HG03039 (cell line): ENCODE data around the gene POLR3H.
"Not testable (repeated sequence)": the region's sequence is repeated elsewhere in the genome, so short reads cannot be mapped to it uniquely, and the experiment has no call there.

Experiments
- ATAC-seq: cut with Tn5 transposase; IDR thresholded peaks from one replicate; pipeline ENCODE4 v1.9.1; 2021; ENCODE audit warnings: mild to moderate bottlenecking, moderate library complexity; ENCODE audit not compliant: unreplicated experiment

Gene POLR3H

GRCh38 chr22:41565403-41566054, 21.3 kb upstream of the POLR3H start:
- ATAC-seq = no peak

GRCh38 chr22:41564563-41564962, 20.3 kb upstream of the POLR3H start:
- no peak for ATAC-seq

DNA sequence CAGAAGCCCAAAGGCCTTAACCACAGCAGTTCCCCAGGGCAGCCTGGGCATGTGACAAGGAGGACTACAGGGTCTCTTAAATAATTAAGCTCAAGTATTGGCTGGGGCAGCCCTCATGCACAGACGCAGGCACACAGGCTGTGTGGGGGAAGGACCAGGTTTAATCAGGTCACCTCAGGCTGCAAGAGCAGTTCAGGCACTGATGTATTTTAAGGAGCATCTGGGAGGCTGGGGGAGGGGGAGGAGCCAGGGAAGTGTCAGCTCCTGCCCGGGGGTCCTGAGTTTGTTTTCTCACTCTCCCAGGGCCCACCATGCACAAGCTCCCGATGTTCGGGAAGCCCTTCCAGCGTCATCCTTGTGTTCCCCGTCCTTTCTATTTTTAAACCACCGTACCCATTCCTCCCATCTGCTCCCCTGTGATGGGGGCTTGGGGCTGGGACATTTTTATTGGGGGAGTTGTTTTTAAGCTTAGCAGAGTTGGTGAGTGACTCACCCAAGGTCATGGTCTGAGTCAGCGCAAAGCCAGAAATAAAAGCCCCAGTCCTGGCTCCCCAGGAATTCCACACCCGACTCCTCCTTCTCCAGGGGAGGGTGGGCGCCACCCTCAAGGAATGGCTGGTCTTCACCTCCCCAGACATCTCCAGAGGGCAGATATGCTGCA, 18.9 kb upstream of the POLR3H start:
- no peak for ATAC-seq

DNA sequence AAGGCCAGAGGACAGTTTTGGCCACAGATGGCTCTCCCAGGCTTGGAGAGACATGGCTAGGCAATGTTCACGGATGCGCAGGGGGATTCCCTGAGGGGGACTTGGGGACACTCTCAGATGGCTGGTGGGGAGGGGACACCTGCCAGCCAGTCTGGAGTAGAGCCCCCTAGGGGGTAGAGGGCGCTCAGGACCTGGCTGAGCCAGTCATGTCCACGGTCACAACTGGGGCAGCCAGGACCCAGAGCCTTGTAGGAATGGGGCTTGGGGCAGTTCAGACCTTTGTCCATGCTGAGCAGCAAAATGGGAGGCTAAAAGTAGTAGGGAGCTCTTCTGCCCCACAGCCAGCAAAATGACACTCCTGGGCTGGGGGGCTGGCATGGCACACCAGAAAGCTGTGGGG, 18.2 kb upstream of the POLR3H start:
- no peak for ATAC-seq

DNA sequence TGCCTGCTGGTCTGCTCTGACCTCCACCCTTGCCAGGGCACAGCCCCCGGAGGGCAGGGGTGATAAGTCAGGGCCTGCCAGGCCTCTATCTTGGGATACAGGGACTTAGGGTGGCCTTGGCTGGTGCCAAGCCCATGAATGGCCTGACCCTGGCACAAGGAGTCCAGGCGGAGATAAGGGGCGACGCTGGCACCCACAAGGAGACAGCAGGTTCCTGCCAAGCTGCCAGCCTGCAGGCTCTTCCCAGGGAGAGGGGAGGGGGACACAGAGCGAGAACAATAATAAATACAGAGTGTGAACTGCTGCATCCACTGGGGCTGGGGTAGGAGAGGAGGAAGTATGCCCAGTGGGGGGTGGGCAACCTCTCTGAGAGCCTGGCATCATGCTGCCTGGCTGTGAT, 17.5 kb upstream of the POLR3H start:
- no peak for ATAC-seq

GRCh38 chr22:41561335-41561734, 17.1 kb upstream of the POLR3H start:
- ATAC-seq = no peak

DNA sequence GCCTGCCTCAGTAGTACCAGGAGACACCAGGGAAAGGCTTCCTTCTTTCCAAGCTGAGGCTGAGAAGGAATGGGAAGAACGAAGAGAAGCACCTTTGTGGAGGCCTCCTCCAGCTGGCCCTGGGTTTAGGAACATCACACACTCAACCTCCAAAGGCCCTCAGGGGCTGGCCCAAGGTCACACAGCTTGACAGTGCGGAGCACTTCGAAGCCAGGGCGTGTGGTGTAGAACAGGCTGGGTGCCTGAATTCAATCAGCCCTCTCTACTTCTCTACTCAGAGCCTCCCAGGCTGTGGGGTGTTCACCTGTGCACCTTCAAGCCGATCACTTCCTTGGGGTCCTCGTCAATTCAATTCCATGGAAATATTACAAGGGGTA, 15.8 kb upstream of the POLR3H start:
- ATAC-seq = no peak

DNA sequence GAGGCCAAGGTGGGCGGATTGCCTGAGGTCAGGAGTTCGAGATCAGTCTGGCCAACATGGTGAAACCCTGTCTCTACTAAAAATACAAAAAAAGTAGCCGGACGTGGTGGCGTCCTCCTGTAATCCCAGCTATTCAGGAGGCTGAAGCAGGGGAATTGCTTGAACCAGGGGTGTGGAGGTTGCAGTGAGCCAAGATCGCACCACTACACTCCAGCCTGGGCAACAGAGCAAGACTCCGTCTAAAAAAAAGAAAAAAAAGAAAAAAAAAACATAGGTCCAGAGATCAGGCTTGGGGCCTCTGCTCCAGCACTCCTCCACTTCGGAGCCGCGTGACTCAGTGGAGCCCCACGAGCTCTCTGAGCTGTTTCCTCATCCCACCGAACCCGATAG, 14.0 kb upstream of the POLR3H start:
- ATAC-seq = not testable (repeated sequence)

- ATAC-seq = no peak
Observed at GRCh38 chr22:41557401-41558240, 13.4 kb upstream of the POLR3H start.

- ATAC-seq = no peak
Observed at GRCh38 chr22:41556561-41556960, 12.3 kb upstream of the POLR3H start.

- ATAC-seq = no peak
Observed at GRCh38 chr22:41555325-41555982, 11.2 kb upstream of the POLR3H start.

DNA sequence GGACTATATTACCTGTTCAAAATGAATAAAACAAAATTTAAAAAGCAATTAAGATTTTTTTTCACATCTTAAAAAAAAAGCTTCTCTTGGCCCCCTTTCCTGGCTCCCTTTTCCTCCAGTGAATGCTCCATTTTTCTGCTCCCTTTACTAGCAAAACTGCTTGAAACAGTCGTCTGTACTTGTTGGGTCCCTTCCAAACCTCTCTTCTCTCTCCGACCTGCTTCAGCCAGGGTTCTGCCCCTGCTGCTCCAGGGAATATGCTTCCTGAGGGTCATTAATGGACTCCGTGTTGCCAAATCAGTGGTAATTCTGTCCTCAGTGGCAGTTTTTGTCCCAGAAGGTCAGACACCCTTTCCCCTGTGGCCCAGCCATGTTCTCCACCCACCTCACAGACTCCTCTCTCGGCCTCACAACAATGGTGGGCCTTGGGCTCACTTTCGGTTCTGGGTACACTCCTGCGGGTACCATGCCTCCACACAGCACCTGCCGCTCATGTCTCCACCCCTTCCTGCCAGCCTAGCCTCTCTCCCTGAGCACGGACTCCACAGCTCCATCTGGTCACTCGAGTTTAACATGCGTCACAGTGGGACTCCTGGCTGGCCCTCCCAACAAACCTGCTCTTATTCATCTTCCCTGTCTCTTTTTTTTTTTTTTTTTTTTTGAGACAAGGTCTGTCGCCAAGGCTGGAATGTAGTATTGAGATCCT, 7.8 kb upstream of the POLR3H start:
- ATAC-seq = no peak

DNA sequence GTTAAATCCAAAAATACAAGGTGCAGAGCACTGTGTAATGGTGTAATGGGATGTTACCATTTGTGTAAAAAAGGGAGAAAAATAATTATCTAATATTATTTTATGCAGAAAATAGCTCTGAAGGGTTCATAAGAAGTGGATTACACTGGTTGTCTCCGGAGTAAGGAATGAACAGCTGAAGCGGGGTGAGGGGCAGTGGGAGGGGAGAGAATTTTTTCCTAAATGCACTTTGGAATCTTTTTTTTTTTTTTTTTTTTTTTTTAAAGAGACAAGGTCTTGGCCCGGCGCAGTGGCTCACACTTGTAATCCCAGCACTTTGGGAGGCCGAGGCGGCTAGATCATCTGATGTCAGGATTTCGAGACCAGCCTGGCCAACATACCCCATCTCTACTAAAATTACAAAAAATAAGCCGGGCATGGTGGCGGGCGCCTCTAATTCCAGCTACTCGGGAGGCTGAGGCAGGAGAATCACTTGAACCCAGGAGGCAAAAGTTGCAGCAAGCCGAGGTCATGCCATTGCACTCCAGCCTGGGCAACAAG, 6.8 kb upstream of the POLR3H start:
- ATAC-seq = no peak

DNA sequence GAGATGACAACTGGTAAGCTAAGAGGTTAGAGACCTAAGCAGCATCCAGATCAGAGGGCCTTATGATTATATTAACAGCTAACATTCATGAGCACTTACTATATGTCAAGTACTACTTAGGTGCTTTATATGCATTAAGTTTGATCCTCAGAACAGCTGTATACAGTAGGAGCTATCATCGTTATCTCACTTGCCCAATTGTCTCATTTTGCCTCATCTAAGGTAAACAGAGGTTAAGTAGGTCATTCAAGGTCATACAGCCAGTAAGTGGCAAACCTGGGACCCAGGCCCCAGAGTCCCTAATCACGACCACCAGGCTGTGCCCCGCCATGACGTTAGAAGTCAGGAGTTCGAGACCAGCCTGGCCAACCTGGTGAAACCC, 4.6 kb upstream of the POLR3H start:
- ATAC-seq = no peak

DNA sequence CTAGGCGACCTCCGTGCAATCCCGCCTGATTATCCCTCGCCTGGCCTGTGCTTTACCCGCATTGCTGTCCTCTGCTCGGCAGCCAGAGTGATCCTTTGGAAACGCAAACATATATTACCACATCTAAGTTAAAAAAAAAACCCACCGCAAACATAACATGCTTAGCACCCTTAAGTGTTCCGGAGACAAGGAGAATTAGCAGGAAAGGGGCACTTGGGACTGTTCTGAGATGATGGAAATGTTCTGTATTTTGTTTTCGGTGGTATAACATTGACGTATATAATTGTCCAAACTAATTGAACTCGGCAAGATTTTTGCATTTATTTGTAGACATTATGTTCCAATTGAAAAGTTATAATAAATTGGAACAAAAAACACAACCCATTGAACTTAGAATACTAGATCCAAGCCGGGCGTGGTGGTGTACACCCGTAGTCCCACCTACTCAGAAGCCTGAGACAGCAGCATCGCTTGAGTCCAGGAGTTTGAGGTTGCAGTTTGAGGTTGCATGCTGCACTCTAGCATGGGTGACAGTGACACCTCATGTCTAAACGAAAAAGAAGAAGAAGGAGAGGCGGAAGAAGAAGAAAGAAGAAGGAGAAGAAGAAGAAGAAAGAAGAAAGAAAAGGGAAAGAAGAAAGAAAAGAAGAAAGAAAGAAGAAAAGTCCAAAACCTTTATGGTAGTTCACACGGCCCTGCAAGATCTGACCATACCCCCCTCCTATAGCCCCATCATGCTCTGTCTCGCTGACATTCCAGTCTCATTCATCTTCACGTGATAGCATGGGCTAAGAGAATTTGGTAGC, 604 bp upstream of the POLR3H start:
- no peak for ATAC-seq

GRCh38 chr22:41542224-41542623, 2.0 kb downstream of the POLR3H start:
- ATAC-seq = no peak

DNA sequence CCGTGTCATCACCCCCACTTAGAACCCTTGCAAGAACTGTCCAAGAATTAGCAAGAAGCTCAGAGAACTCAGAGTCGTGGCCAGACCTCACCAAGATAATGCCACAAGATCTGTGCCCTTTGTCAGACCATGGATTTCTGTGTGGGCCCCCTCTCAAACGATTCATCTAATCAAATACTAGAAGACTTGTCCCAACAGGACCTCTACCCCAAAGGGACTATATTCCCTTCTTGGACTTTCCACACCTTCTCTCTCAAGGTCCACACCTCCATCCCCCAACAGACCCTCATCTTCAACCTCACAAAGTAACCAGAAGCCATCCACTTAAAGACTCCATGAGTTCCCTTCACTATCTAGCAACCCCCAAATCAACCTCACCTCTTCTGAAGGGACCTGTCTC, 2.8 kb downstream of the POLR3H start:
- no peak for ATAC-seq

DNA sequence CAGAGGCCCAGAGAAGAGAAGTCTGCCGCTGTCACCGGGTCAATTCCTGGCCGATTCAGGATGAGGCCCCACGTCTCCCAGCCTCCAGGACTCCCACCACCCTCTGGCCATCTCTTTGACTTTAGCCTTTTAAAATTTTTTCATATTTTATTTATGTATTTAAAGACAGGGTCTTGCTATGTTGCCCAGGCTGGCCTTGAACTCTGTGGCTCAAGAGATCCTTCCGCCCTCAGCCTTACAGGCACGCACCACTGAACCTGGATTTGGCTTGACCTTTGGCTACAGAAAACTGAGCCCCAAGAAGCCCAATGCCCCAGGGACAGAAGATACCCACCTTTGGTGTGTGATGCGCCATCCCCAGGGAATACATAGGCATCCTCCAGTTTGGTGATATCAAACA, 3.9 kb downstream of the POLR3H start:
- no peak for ATAC-seq

- no peak for ATAC-seq
Observed at GRCh38 chr22:41540006-41540315, 4.3 kb downstream of the POLR3H start.
